GM19193 (cell line): ENCODE measurements around the gene BIN1.

Source experiments
- POLR2A ChIP-seq: IDR thresholded peaks from 4 replicates; pipeline ENCODE4 v1.6.1; 2011; ENCODE audit not compliant: insufficient read depth, insufficient read length; ENCODE audit errors: extremely low read depth

BIN1 gene

GRCh38 chr2:127138281-127138680, 31.3 kb upstream of the BIN1 start:
- no peak for TF ChIP-seq POLR2A

GRCh38 chr2:127137741-127138140, 30.8 kb upstream of the BIN1 start:
- no peak for TF ChIP-seq POLR2A

GRCh38 chr2:127137225-127137624, 30.3 kb upstream of the BIN1 start:
- TF ChIP-seq POLR2A, result no peak

GRCh38 chr2:127134833-127135830, 28.2 kb upstream of the BIN1 start:
- no peak for TF ChIP-seq POLR2A

- TF ChIP-seq POLR2A, result no peak
These were observed 27.3 kb upstream of the BIN1 start for GRCh38 chr2:127134235-127134634.

GRCh38 chr2:127133793-127134192, 26.8 kb upstream of the BIN1 start:
- no peak for TF ChIP-seq POLR2A

GRCh38 chr2:127130421-127130820, 23.5 kb upstream of the BIN1 start:
- no peak for TF ChIP-seq POLR2A

GRCh38 chr2:127129937-127130336, 23.0 kb upstream of the BIN1 start:
- TF ChIP-seq POLR2A, result no peak

- peak; percentile 38 for TF ChIP-seq POLR2A
These were observed 21.5 kb upstream of the BIN1 start for GRCh38 chr2:127128445-127128904.

- TF ChIP-seq POLR2A, result no peak
These were observed 18.9 kb upstream of the BIN1 start for GRCh38 chr2:127125821-127126220.

- no peak for TF ChIP-seq POLR2A
These were observed 17.5 kb upstream of the BIN1 start for GRCh38 chr2:127124426-127124825.

- TF ChIP-seq POLR2A, result no peak
These were observed 15.5 kb upstream of the BIN1 start for GRCh38 chr2:127122361-127123027.

- no peak for TF ChIP-seq POLR2A
These were observed 14.8 kb upstream of the BIN1 start for GRCh38 chr2:127121776-127122176.

GRCh38 chr2:127121353-127121752, 14.4 kb upstream of the BIN1 start:
- TF ChIP-seq POLR2A, result no peak

GRCh38 chr2:127118467-127118866, 11.5 kb upstream of the BIN1 start:
- no peak for TF ChIP-seq POLR2A

GRCh38 chr2:127118038-127118437, 11.1 kb upstream of the BIN1 start:
- no peak for TF ChIP-seq POLR2A

- no peak for TF ChIP-seq POLR2A
These were observed 10.6 kb upstream of the BIN1 start for GRCh38 chr2:127117603-127118002.
